Lung (tissue), 12 donors: ENCODE measurements around the gene CPT2. TPM values are rescaled to one million over a fixed set of nuclear protein-coding genes. Genes with fewer than 3 reads are reported as not detected.

Experiments
- ATAC-seq: fragments of 200-7000 bp; cut with Tn5 transposase; one replicate; pipeline ENCODE4 v1.9.1; 2020; ENCODE audit warnings: moderate number of reproducible peaks; ENCODE audit not compliant: insufficient read depth, low FRiP score
- DNase-seq, 3 donors: peaks; one replicate each; pipeline ENCODE4 v3.0.0-alpha.2; 2013 to 2017
- H3K27ac ChIP-seq, 2 donors: one replicate each; pipeline ENCODE4 v1.5.1; 2013; ENCODE audit warnings: mild to moderate bottlenecking in 2 of 2, moderate library complexity in 2 of 2, control low read depth in 1 of 2, inconsistent platforms in 1 of 2, low read depth in 1 of 2, low read length in 1 of 2
- H3K27me3 ChIP-seq, 3 donors: one replicate each; pipeline ENCODE4 v1.5.1; 2013; ENCODE audit warnings: low read length in 2 of 3; ENCODE audit not compliant: control insufficient read depth in 3 of 3, insufficient read depth in 3 of 3
- H3K36me3 ChIP-seq, 4 donors: one replicate each; pipeline ENCODE4 v1.5.1; 2013; ENCODE audit warnings: low read length in 4 of 4, mild to moderate bottlenecking in 1 of 4, moderate library complexity in 1 of 4; ENCODE audit not compliant: control insufficient read depth in 4 of 4, insufficient read depth in 4 of 4
- H3K4me1 ChIP-seq, 5 donors: one replicate each; pipeline ENCODE4 v1.5.1; 2013; ENCODE audit warnings: low read length in 5 of 5, mild to moderate bottlenecking in 2 of 5, moderate library complexity in 1 of 5; ENCODE audit not compliant: control insufficient read depth in 5 of 5, insufficient read depth in 5 of 5
- H3K4me3 ChIP-seq: one replicate; pipeline ENCODE4 v1.5.1; 2013; ENCODE audit warnings: mild to moderate bottlenecking, control low read depth, moderate library complexity
- H3K9ac ChIP-seq, 2 donors: one replicate each; pipeline ENCODE4 v1.5.1; 2013; ENCODE audit warnings: low read length in 2 of 2, control low read depth in 1 of 2; ENCODE audit not compliant: insufficient read depth in 1 of 2
- H3K9me3 ChIP-seq, 4 donors: one replicate each; pipeline ENCODE4 v1.5.1; 2013; ENCODE audit warnings: low read length in 3 of 4, mild to moderate bottlenecking in 1 of 4, moderate library complexity in 1 of 4; ENCODE audit not compliant: control insufficient read depth in 4 of 4, insufficient read depth in 3 of 4
- WGBS, 2 donors: extraction: QIAGEN DNeasy Blood & Tissue Kit; methylation state at CpG; one replicate each; pipeline ENCODE4 v1.1.7; 2013; 5-methylcytosine and 5-hydroxymethylcytosine counted together
- polyA plus RNA-seq, 2 donors: library from polyadenylated mRNA; stranded (reverse); fragments of 200-250 nt; gene quantifications; one replicate each; pipeline ENCODE4 v1.2.1, GENCODE V29; 2013
- total RNA-seq, 2 donors: library from RNA; depleted of rRNA in 1 of 2; stranded (reverse); fragments of >200 nt in 1 of 2; gene quantifications; one replicate each; pipeline ENCODE4 v1.2.1, GENCODE V29; 2014 to 2021
- TF ChIP-seq, protein P1 (sequence below): IDR thresholded peaks from 2 replicates; pipeline ENCODE4 v1.5.1; 2012; ENCODE audit warnings: mild to moderate bottlenecking; ENCODE audit errors: control extremely low read depth, extremely low read depth
- donor health status: control.
- donor health status: control.
- donor health status: Bipolar disorder and iron deficiency.
- donor health status: healthy.
- donor health status: DM: yes; HTN: yes; CAD: no.

Gene CPT2
- total and polyA plus RNA-seq, 4 donors, result 11.5 to 26.4 (median 18.7) TPM

DNA sequence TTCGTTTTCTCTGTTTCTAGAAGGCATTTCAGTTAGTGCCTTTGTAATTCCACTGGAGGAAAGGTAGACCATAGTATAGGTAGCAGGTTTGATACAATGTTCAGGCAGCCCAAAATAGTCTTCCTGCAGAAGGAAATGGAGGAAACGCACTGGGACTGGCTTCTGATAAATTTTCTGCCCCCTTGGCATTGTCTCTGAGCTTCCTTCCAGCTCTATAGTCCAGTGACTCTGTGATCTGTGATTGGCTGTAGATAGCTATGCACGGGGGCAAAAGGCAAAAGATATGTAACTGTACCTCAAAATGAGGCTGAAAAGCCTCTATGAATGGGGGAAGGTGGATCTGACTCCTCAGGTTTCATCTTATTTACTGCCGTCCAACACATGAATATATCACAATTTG, 47.5 kb downstream of the CPT2 start:
- Histone ChIP-seq H3K4me1 (no peaks in the 10 kb centered on the region), H3K9me3 (no peaks in the 10 kb centered on the region), H3K27me3 (no peaks in the 10 kb centered on the region), H3K36me3 (no peaks in the 10 kb centered on the region), H3K27ac (no peak overlapping the region), H3K9ac (no peak overlapping the region), H3K4me3 (no peak overlapping the region)
- DNase-seq (no peak), ATAC-seq (no peak)
- TF ChIP-seq, protein P1, sequence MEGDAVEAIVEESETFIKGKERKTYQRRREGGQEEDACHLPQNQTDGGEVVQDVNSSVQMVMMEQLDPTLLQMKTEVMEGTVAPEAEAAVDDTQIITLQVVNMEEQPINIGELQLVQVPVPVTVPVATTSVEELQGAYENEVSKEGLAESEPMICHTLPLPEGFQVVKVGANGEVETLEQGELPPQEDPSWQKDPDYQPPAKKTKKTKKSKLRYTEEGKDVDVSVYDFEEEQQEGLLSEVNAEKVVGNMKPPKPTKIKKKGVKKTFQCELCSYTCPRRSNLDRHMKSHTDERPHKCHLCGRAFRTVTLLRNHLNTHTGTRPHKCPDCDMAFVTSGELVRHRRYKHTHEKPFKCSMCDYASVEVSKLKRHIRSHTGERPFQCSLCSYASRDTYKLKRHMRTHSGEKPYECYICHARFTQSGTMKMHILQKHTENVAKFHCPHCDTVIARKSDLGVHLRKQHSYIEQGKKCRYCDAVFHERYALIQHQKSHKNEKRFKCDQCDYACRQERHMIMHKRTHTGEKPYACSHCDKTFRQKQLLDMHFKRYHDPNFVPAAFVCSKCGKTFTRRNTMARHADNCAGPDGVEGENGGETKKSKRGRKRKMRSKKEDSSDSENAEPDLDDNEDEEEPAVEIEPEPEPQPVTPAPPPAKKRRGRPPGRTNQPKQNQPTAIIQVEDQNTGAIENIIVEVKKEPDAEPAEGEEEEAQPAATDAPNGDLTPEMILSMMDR, result no peak
- 37 to 56% methylated on average over 4 of the region's 4 CpGs for WGBS, 2 donors

DNA sequence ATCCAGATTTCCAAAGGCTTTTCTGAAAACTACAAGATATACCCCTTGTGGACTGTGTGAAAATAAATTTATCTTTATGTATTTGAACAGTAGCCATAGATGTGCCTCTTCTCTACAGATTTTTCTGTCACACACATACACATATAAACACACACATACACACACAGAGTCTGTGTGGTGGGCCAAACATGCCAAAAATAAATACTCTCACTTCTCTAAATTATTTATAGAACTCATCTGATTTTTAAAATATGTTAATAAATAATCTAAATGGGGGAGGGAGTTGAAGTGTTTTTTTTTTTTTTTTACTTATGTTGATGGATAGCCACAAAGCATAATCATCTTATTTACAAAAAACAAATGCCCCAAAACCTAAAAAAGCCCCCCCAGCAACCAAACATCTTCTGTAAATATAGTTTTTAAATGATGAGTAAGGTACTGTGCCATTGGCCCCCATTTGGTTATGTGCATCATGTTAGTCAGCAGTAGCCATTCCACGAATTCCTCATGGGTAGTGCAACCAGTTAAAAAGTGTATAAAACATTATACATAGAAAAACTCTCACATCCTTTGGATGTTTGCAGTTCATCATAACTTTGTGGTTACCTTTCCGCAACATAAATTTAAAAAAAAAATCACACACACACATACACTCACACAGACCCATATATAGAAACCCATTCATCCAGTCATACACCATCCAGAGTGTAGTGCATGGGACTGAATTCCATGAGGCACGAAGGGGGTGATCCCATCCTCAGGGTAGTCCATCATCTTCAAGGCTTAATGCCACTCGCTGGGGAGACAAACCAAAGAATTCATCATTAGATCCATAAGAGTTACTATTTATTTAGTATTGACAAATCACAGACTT, 49.9 kb downstream of the CPT2 start:
- DNase-seq, result no peak
- H3K36me3 ChIP-seq, result peaks cover 0 to 2% (median 0%) of the 10 kb centered on the region in 4 donors
- ATAC-seq, result no peak
- H3K27me3 ChIP-seq, result no peaks in the 10 kb centered on the region
- H3K4me1 ChIP-seq, result no peaks in the 10 kb centered on the region
- no peak overlapping the region for H3K4me3 ChIP-seq
- WGBS, 2 donors, result 80 to 96% methylated on average over 4 of the region's 4 CpGs
- H3K9me3 ChIP-seq, result no peaks in the 10 kb centered on the region
- H3K27ac ChIP-seq, result no peak overlapping the region
- TF ChIP-seq, protein P1, result no peak
- H3K9ac ChIP-seq, result no peak overlapping the region

DNA sequence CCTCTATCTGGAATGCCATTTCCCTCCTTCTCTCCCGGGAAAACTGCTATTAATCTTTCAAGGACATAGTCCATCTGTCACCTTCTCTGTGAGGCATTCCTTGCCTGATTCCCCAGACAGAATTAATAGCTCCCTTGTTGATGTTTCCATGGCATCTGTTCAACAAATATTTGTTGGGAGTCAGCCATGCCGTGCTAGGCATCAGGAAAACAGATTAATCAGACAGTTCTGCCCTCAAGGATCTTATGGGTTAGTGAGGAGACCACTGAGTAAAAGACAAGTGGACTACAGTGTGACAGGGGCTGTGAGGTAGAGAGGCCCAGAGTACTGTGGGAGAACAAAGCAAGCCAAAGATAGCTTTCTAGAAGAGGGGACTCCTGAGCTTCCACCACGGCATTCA, 53.1 kb downstream of the CPT2 start:
- ATAC-seq (no peak), DNase-seq (no peak)
- Histone ChIP-seq H3K9me3 (no peaks in the 10 kb centered on the region), H3K27ac (no peak overlapping the region), H3K36me3 (peaks cover 0 to 3% (median 0%) of the 10 kb centered on the region in 4 donors), H3K9ac (no peak overlapping the region), H3K4me1 (no peaks in the 10 kb centered on the region), H3K4me3 (no peak overlapping the region), H3K27me3 (no peaks in the 10 kb centered on the region)
- 70 to 81% methylated on average over 3 of the region's 3 CpGs for WGBS, 2 donors
- TF ChIP-seq, protein P1, result no peak
